ENCODE data around the gene IQCC.

- no peak for TF ChIP-seq YY1 (IDR thresholded peaks at IDR 0.05; ENCODE audit: insufficient read depth, insufficient read length)
- no peak for TF ChIP-seq ZNF274 (IDR thresholded peaks at IDR 0.05; ENCODE audit: low read depth, low read length)
These were observed 19.0 kb upstream of the IQCC start for GRCh38 chr1:32186491-32186890.
